GM21737 (cell line): ENCODE results near the gene CFAP77.
"Not testable (repeated sequence)": the region's sequence is repeated elsewhere in the genome, so short reads cannot be mapped to it uniquely, and the experiment has no call there.

Experiments used
- ATAC-seq: cut with Tn5 transposase; IDR thresholded peaks from one replicate; pipeline ENCODE4 v1.9.1; 2021; ENCODE audit warnings: mild to moderate bottlenecking, moderate library complexity; ENCODE audit not compliant: unreplicated experiment

CFAP77 gene

DNA sequence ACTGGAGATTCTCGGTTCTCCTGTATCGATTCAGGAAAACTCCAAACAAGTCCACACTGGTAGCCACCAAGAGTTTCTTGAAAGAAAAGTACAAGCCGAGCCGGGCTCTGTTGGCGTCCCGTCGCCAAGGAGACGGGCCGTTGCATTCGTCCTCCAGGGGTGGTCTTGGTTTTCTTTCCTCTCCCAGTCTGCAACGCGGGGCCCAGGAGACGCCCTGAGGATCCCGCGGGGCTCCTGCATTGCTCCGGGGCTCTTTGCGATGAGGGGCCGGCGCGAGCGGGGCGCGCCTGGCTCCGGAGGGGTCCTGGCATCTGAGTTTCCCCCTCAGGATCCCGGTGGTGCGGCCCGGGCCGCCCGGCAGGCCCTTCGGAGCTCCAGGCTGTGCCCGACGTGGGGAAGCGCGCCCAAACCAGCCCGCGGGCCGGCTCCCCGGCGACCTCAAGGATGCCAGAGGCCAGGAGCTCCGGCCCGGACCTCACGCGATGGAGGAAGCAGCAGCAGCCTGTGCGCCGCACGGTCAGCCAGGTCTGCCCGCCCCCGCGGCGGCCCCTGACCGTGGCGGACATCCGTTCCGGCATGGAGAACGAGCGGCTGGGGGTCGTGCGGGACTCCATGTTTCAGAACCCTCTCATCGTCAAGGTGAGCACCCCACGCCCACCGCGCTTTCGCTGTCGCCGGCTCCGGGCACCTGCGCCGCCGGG lies at the start of gene CFAP77:
TSS of gene CFAP77 (plus strand) at position 384 of the 701 bp plus-strand sequence. CDS start at position 445, 61 bp downstream.
- ATAC-seq, result no peak

GRCh38 chr9:132364068-132364467 lies 45.9 kb upstream of the CFAP77 start:
- ATAC-seq, result no peak

DNA sequence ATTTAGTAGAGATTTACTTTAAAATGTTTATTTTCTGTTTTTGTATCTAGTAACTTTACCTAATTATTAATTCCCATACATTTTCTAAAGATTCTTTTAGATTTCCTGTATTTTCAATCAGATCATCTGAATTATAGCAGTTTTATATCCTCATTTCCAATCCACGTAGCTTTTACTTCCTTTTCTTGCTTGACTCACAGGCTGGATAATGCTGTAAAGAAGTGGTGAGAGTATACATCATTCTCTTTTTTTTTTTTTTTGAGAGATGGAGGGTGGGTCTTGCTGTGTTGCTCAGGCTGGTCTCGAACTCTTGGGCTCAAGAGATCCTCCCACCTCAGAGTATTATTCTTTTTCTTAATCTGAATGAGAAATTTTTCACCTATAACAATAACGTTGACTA lies 44.0 kb upstream of the CFAP77 start:
- no peak for ATAC-seq

- ATAC-seq, result no peak
Measured at GRCh38 chr9:132366481-132366880, 43.5 kb upstream of the CFAP77 start.

- no peak for ATAC-seq
Measured at GRCh38 chr9:132367613-132368313, 42.2 kb upstream of the CFAP77 start.

GRCh38 chr9:132369421-132369820 lies 40.6 kb upstream of the CFAP77 start:
- ATAC-seq, result no peak

GRCh38 chr9:132370592-132370991 lies 39.4 kb upstream of the CFAP77 start:
- ATAC-seq, result no peak

- ATAC-seq, result no peak
Measured at GRCh38 chr9:132372177-132373095, 37.6 kb upstream of the CFAP77 start.

- ATAC-seq, result not testable (repeated sequence)
Measured at GRCh38 chr9:132377769-132378168, 32.2 kb upstream of the CFAP77 start.

GRCh38 chr9:132378416-132378815 lies 31.6 kb upstream of the CFAP77 start:
- ATAC-seq, result not testable (repeated sequence)

- ATAC-seq, result peak; percentile 55
Measured at GRCh38 chr9:132381966-132382541, 28.0 kb upstream of the CFAP77 start.

GRCh38 chr9:132383462-132383883 lies 26.5 kb upstream of the CFAP77 start:
- ATAC-seq, result no peak

GRCh38 chr9:132384376-132384775 lies 25.6 kb upstream of the CFAP77 start:
- ATAC-seq, result no peak

- no peak for ATAC-seq
Measured at GRCh38 chr9:132387133-132387532, 22.9 kb upstream of the CFAP77 start.

GRCh38 chr9:132390966-132391365 lies 19.0 kb upstream of the CFAP77 start:
- ATAC-seq, result no peak

DNA sequence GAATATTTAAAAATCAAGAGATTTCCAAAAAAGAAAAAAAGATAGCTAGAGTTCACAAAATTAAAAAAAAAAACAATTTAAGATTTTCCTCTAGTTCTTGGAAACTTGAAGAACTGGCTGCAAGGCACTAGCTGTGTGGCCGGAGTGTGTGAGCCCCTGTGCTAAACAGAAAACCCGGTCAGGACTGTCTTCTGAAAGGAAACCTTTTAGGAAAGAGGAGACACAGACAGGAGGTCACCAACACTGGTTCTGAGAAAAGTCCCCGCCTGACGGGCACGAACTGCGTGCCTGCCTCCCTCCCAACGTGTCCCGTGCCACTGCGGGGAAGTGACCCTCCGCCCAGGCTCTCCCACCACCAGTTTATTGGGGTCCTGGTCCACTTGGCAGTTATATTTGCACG lies 18.6 kb upstream of the CFAP77 start:
- no peak for ATAC-seq

DNA sequence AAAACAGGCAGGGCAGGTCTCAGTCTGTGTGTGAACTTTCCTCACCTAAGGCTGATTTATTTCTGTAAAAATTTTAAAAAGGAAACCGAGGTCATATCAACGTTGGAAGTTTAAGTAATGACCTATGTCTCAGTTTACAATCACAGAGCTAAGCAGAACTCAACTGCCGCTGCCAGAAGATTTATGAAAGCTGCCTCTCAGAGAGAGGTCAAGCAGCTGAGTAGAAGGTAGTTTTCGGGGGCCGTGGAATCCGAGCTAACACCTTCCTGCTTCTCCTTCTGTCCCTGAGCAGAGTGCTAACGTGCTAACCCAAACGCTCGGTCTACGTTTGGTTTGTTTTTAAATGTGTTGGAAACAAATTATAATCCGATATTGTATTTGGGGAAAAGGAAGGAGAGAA lies 14.5 kb upstream of the CFAP77 start:
- ATAC-seq, result no peak

- no peak for ATAC-seq
Measured at GRCh38 chr9:132401824-132402223, 8.2 kb upstream of the CFAP77 start.

GRCh38 chr9:132404228-132404881 lies 5.7 kb upstream of the CFAP77 start:
- no peak for ATAC-seq

DNA sequence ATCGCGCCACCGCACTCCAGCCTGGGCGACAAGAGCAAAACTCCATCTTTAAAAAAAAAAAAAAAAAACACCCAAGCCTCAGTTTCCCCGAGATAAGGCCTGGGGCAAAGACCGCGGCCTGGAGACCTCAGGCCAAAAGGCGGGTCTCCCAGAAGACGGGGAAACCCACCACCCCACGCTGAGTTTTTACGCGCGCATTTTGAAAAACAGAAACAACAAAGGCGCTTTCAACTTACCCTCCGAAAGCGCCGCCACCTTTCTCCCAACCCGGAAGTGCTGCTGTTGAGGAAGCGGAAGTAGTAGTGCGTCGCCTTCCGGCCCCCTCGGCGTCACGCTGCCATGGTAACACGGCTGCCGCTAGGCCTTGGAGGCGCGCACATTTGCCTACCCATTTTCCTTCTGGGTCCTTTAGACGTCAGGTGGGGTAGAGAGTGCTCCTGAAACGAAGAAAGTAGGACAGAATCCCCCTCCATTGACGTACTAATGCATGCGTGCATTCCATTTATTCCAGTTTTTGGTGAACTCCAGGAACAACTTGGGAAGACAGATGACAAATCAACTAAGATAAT lies 3.4 kb upstream of the CFAP77 start, which contains the start of gene TTF1:
TSS of gene TTF1 (minus strand) at position 287 of the 569 bp plus-strand sequence. CDS start 4,019 bp downstream, outside the sequence.
- ATAC-seq, result peak; percentile 75
